Measurements from ENCODE around the gene SLC38A1.

- TF ChIP-seq CTCF (IDR thresholded peaks at IDR 0.05 in 4 of 5, conservative IDR thresholded peaks at IDR 0.05 in 1 of 5) (no peak), POLR2A (IDR thresholded peaks at IDR 0.05) (no peak)
These were observed 63.5 kb downstream of the SLC38A1 start for GRCh38 chr12:46205294-46205693.
